H9 (cell line): ENCODE data around the gene ALDH2. TPM values are rescaled to one million over a fixed set of nuclear protein-coding genes. Genes with fewer than 3 reads are reported as not detected.
A peak's percentile ranks its signal among the peaks of the same experiment; 100 is the strongest.
"Not testable (repeated sequence)": the region's sequence is repeated elsewhere in the genome, so short reads cannot be mapped to it uniquely, and the experiment has no call there.

Experiments
- DNase-seq: peaks from one replicate; pipeline ENCODE4 v3.0.0-alpha.2; 2017
- H2AFZ ChIP-seq: one replicate; pipeline ENCODE4 v1.6.1; 2013; ENCODE audit warnings: mild to moderate bottlenecking, low read length, control low read depth, moderate library complexity
- H2AK5ac ChIP-seq: 2 replicates; pipeline ENCODE4 v1.6.1; 2013; ENCODE audit warnings: low read length, control low read depth, mixed read lengths; ENCODE audit not compliant: insufficient read length
- H2BK120ac ChIP-seq: one replicate; pipeline ENCODE4 v1.6.1; 2013; ENCODE audit warnings: low read depth, mild to moderate bottlenecking, low read length, control low read depth, inconsistent platforms; ENCODE audit not compliant: poor library complexity, severe bottlenecking
- H2BK12ac ChIP-seq: 2 replicates; pipeline ENCODE4 v1.6.1; 2013; ENCODE audit warnings: low read length, control low read depth, mixed read lengths, low read depth; ENCODE audit not compliant: insufficient read length
- H2BK15ac ChIP-seq: 2 replicates; pipeline ENCODE4 v1.6.1; 2013; ENCODE audit warnings: low read depth, low read length, control low read depth
- H2BK20ac ChIP-seq: one replicate; pipeline ENCODE4 v1.6.1; 2013; ENCODE audit warnings: low read depth, mild to moderate bottlenecking, low read length, control low read depth, inconsistent platforms; ENCODE audit not compliant: poor library complexity, severe bottlenecking
- H2BK5ac ChIP-seq: 2 replicates; pipeline ENCODE4 v1.6.1; 2013; ENCODE audit warnings: low read length, control low read depth, mixed read lengths; ENCODE audit not compliant: insufficient read length
- H3K14ac ChIP-seq: 2 replicates; pipeline ENCODE4 v1.6.1; 2013; ENCODE audit warnings: low read length, control low read depth; ENCODE audit not compliant: insufficient read depth
- H3K18ac ChIP-seq: 2 replicates; pipeline ENCODE4 v1.6.1; 2013; ENCODE audit warnings: low read depth, mild to moderate bottlenecking, mixed read lengths, low read length, control low read depth; ENCODE audit not compliant: insufficient read length
- H3K23ac ChIP-seq: 2 replicates; pipeline ENCODE4 v1.6.1; 2013; ENCODE audit warnings: low read length, control low read depth, mixed read lengths, low read depth; ENCODE audit not compliant: insufficient read length
- H3K23me2 ChIP-seq: 2 replicates; pipeline ENCODE4 v1.6.1; 2013; ENCODE audit warnings: low read depth, mild to moderate bottlenecking, mixed read lengths, low read length, control low read depth; ENCODE audit not compliant: insufficient read length, poor library complexity, severe bottlenecking
- H3K27ac ChIP-seq: 2 replicates; pipeline ENCODE4 v1.5.1; 2013; ENCODE audit warnings: low read length, control low read depth, mixed read lengths, low read depth; ENCODE audit not compliant: insufficient read length
- H3K27me3 ChIP-seq: 2 replicates; pipeline ENCODE4 v1.6.1; 2013; ENCODE audit warnings: low read length, control low read depth, inconsistent platforms; ENCODE audit not compliant: insufficient read depth
- H3K4ac ChIP-seq: 2 replicates; pipeline ENCODE4 v1.6.1; 2013; ENCODE audit warnings: low read depth, mild to moderate bottlenecking, control low read depth, inconsistent platforms, low read length, moderate library complexity
- H3K4me1 ChIP-seq: 2 replicates; pipeline ENCODE4 v1.6.1; 2013; ENCODE audit warnings: low read length, control low read depth, inconsistent platforms; ENCODE audit not compliant: insufficient read depth
- H3K4me2 ChIP-seq: 2 replicates; pipeline ENCODE4 v1.6.1; 2013; ENCODE audit warnings: low read length, control low read depth, mixed read lengths; ENCODE audit not compliant: insufficient read length, insufficient read depth
- H3K56ac ChIP-seq: 2 replicates; pipeline ENCODE4 v1.6.1; 2013; ENCODE audit warnings: low read depth, mild to moderate bottlenecking, mixed read lengths, low read length, control low read depth; ENCODE audit not compliant: insufficient read length
- H3K79me1 ChIP-seq: 2 replicates; pipeline ENCODE4 v1.6.1; 2013; ENCODE audit warnings: low read depth, mild to moderate bottlenecking, moderate library complexity, low read length, control low read depth, inconsistent platforms; ENCODE audit not compliant: insufficient read depth, poor library complexity, severe bottlenecking
- H3K79me2 ChIP-seq: 2 replicates; pipeline ENCODE4 v1.6.1; 2013; ENCODE audit warnings: low read length, control low read depth, inconsistent platforms; ENCODE audit not compliant: insufficient read depth
- H3K9ac ChIP-seq: 2 replicates; pipeline ENCODE4 v1.6.1; 2013; ENCODE audit warnings: low read length, control low read depth, mixed read lengths; ENCODE audit not compliant: insufficient read length; ENCODE audit errors: extremely low read depth
- H3K9me3 ChIP-seq: one replicate; pipeline ENCODE4 v1.6.1; 2013; ENCODE audit warnings: low read depth, low read length, inconsistent platforms; ENCODE audit not compliant: control insufficient read depth
- H3T11ph ChIP-seq: one replicate; pipeline ENCODE4 v1.6.1; 2013; ENCODE audit warnings: mild to moderate bottlenecking, low read length, control low read depth, inconsistent platforms
- H4K20me1 ChIP-seq: one replicate; pipeline ENCODE4 v1.6.1; 2013; ENCODE audit not compliant: control insufficient read depth, insufficient read length, insufficient read depth
- H4K5ac ChIP-seq: 2 replicates; pipeline ENCODE4 v1.6.1; 2013; ENCODE audit warnings: low read depth, mild to moderate bottlenecking, mixed read lengths, low read length, control low read depth; ENCODE audit not compliant: insufficient read length
- H4K8ac ChIP-seq: replicated peaks from 2 replicates; pipeline ENCODE4 v1.6.1; 2013; ENCODE audit warnings: low read length, control low read depth, mixed read lengths, low read depth; ENCODE audit not compliant: insufficient read length
- H4K91ac ChIP-seq: 2 replicates; pipeline ENCODE4 v1.6.1; 2013; ENCODE audit warnings: low read depth, mild to moderate bottlenecking, moderate library complexity, mixed read lengths, low read length, control low read depth; ENCODE audit not compliant: insufficient read length
- H3K27ac Mint-ChIP-seq, 3 experiments: 2 replicates in 2 of 3; 3 replicates in 1 of 3; pipeline ENCODE4 v1.8.0; 2020 to 2021; ENCODE audit warnings: mixed read lengths in 3 of 3, mild to moderate bottlenecking in 1 of 3, moderate library complexity in 1 of 3
- H3K27me3 Mint-ChIP-seq: 2 replicates; pipeline ENCODE4 v1.8.0; 2021; ENCODE audit warnings: low read depth, mild to moderate bottlenecking, moderate library complexity, mixed read lengths
- H3K36me3 Mint-ChIP-seq, 3 experiments: 2 replicates in 2 of 3; 3 replicates in 1 of 3; pipeline ENCODE4 v1.8.0; 2020 to 2021; ENCODE audit warnings: low read depth in 3 of 3, mixed read lengths in 3 of 3; ENCODE audit not compliant: insufficient read depth in 1 of 3
- H3K4me1 Mint-ChIP-seq, 2 experiments: 2 replicates each; pipeline ENCODE4 v1.8.0; 2020; ENCODE audit warnings: mixed read lengths in 2 of 2
- H3K4me3 Mint-ChIP-seq, 2 experiments: 2 replicates in 1 of 2; 3 replicates in 1 of 2; pipeline ENCODE4 v1.8.0; 2020 to 2021; ENCODE audit warnings: mild to moderate bottlenecking in 2 of 2, mixed read lengths in 2 of 2, moderate library complexity in 1 of 2
- H3K9me3 Mint-ChIP-seq, 2 experiments: 2 replicates in 1 of 2; 3 replicates in 1 of 2; pipeline ENCODE4 v1.8.0; 2020; ENCODE audit warnings: mild to moderate bottlenecking in 2 of 2, mixed read lengths in 2 of 2, moderate library complexity in 1 of 2
- WGBS: extraction: QIAGEN DNeasy Blood & Tissue Kit; methylation state at CpG from one replicate; pipeline ENCODE4 v1.1.7; 2013; ENCODE audit warnings: missing lambda C conversion rate, low lambda C conversion rate, mixed read lengths; ENCODE audit not compliant: insufficient read length; ENCODE audit errors: extremely low coverage; 5-methylcytosine and 5-hydroxymethylcytosine counted together
- total RNA-seq: library from RNA; stranded (reverse); gene quantifications from 2 replicates; pipeline ENCODE4 v1.2.1, GENCODE V29; 2021

The ALDH2 gene
- total RNA-seq, 1 experiment from 2014 or later = 44.0 TPM

- peak overlapping the region; percentile 98 for H4K5ac ChIP-seq
- H3K4me3 Mint-ChIP-seq = peak overlapping the region; percentile 46 to 62; a peak in 3 of 5 replicates
- H2AFZ ChIP-seq, H2BK15ac ChIP-seq, H3K4me2 ChIP-seq, H3T11ph ChIP-seq, H3K27me3 ChIP-seq, H3K9me3 ChIP-seq, H3K4me1 Mint-ChIP-seq, H2BK5ac ChIP-seq, H2BK20ac ChIP-seq, H3K27ac ChIP-seq, H3K9ac ChIP-seq, H4K20me1 ChIP-seq, H2AK5ac ChIP-seq, H3K56ac ChIP-seq, H4K91ac ChIP-seq, H3K27me3 Mint-ChIP-seq, H4K8ac ChIP-seq, H3K4ac ChIP-seq, H3K79me1 ChIP-seq, H3K4me1 ChIP-seq, H2BK12ac ChIP-seq, H2BK120ac ChIP-seq, H3K14ac ChIP-seq, H3K23me2 ChIP-seq, H3K23ac ChIP-seq, H3K79me2 ChIP-seq, H3K9me3 Mint-ChIP-seq: not testable (repeated sequence)
- peak; percentile 51 for DNase-seq
- peak overlapping the region; percentile 83 to 99 (median 99); a peak in 5 of 7 replicates for H3K27ac Mint-ChIP-seq
- no CpG with 5 or more reads among the region's 22 CpGs for WGBS
- H3K18ac ChIP-seq = peak overlapping the region; percentile 85
- H3K36me3 Mint-ChIP-seq = peaks cover 10 to 17% (median 11%) of the 10 kb centered on the region in 3 experiments
These were observed 68.1 kb downstream of the ALDH2 start for GRCh38 chr12:111834740-111835386.

GRCh38 chr12:111835531-111836181 is 68.9 kb downstream of the ALDH2 start:
- H2BK5ac ChIP-seq, H3K79me2 ChIP-seq, H3K27ac ChIP-seq, H3K23me2 ChIP-seq, H4K8ac ChIP-seq, H3T11ph ChIP-seq, H2BK120ac ChIP-seq, H2AK5ac ChIP-seq, H2BK20ac ChIP-seq, H3K27me3 Mint-ChIP-seq, H2BK15ac ChIP-seq, H4K91ac ChIP-seq, H3K79me1 ChIP-seq, H4K20me1 ChIP-seq, H3K4ac ChIP-seq, H3K14ac ChIP-seq, H3K27me3 ChIP-seq, H3K23ac ChIP-seq, H3K18ac ChIP-seq, H3K9me3 Mint-ChIP-seq, H4K5ac ChIP-seq, H3K4me3 Mint-ChIP-seq, H2BK12ac ChIP-seq, H3K56ac ChIP-seq, H2AFZ ChIP-seq, H3K4me1 ChIP-seq, H3K9ac ChIP-seq, H3K9me3 ChIP-seq, H3K4me2 ChIP-seq, DNase-seq: not testable (repeated sequence)
- Mint-ChIP-seq H3K36me3 (peaks cover 16 to 24% (median 18%) of the 10 kb centered on the region in 3 experiments), H3K27ac (peak overlapping the region in 1 of 3 experiments; percentile 99; a peak in 2 of 7 replicates), H3K4me1 (peaks cover 10 to 15% of the 10 kb centered on the region in 2 experiments)
- WGBS = no CpG with 5 or more reads among the region's 28 CpGs
